Activated CD8-positive, alpha-beta T cell treated with anti-CD3 and anti-CD28 coated beads for 36 hours (primary cell): ENCODE data around the gene CFAP58. TPM values are rescaled to one million over a fixed set of nuclear protein-coding genes. Genes with fewer than 3 reads are reported as not detected.

Experiments
- ATAC-seq: fragments of 200-7000 bp; cut with Tn5 transposase; one replicate; pipeline ENCODE4 v1.10.0; 2021; ENCODE audit warnings: mild to moderate bottlenecking, moderate library complexity
- CTCF ChIA-PET: fragments of 350-600 bp; sonication (Branson Sonifier 250); formaldehyde crosslinking; loops from one replicate; lab custom pipeline; 2021; ENCODE audit warnings: antibody characterized with exemption; lab: Charles Lee
- POLR2A ChIA-PET: fragments of 350-600 bp; sonication (Branson Sonifier 250); formaldehyde crosslinking; loops from one replicate; lab custom pipeline; 2021; ENCODE audit warnings: antibody characterized with exemption; lab: Charles Lee
- DNase-seq: peaks from one replicate; pipeline ENCODE4 v3.0.0-alpha.2; 2020
- H3K27ac Mint-ChIP-seq: one replicate; pipeline ENCODE4 v1.8.0; 2021; ENCODE audit warnings: mild to moderate bottlenecking, mixed read lengths
- H3K27me3 Mint-ChIP-seq: one replicate; pipeline ENCODE4 v1.8.0; 2021; ENCODE audit warnings: mixed read lengths
- H3K36me3 Mint-ChIP-seq: one replicate; pipeline ENCODE4 v1.8.0; 2021; ENCODE audit warnings: low read depth, mixed read lengths
- H3K4me1 Mint-ChIP-seq: one replicate; pipeline ENCODE4 v1.8.0; 2021; ENCODE audit warnings: low read depth, mixed read lengths
- H3K4me3 Mint-ChIP-seq: one replicate; pipeline ENCODE4 v1.8.0; 2021; ENCODE audit warnings: mild to moderate bottlenecking, moderate library complexity, mixed read lengths
- H3K9me3 Mint-ChIP-seq: one replicate; pipeline ENCODE4 v1.8.0; 2021; ENCODE audit warnings: mixed read lengths
- CTCF ChIP-seq: fragments of 200-600 bp; IDR thresholded peaks from one replicate; pipeline ENCODE4 v1.8.0; 2022; ENCODE audit warnings: antibody characterized with exemption, mild to moderate bottlenecking
- intact Hi-C: fragments of 100-400 bp; cut with micrococcal nuclease; formaldehyde crosslinking; loops from one replicate; pipeline ENCODE4 v1.10.0; 2022
- total RNA-seq, 2 experiments: library from RNA; stranded (reverse); gene quantifications; one replicate each; pipeline ENCODE4 v1.2.3, GENCODE V29; 2021

Gene CFAP58
- total RNA-seq, 2 experiments from 2014 or later = 0.27 to 0.38 TPM

DNA sequence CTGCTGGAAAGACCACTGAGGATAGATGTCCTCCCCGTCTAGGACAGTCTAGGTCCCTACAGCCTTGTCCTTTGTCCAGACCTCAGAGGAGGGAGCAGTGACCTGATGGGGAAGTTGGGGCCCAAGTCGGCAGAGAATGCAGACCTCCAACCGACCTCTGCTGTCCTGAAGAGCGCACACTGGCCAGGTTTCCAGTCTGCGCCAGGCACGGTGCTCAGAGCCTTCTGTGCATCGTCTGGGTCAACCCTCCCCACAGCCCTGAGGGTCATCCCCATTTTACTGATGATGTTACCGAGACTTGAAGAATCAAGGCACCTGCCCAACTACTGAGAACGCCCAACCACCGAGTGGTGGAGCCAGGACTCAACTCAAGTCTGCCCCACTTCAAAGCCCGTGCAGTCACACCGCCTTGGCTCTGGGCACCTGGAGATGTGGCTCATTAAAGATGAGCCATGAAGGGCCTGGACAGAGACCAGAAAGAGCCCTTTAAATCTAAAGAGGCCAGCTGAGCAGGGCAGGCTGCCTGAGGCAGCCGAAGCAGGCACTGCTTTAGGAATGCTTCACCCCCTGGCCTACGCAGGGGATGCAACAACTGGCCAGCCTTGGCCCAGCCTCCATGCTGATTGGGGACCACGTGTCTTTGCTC lies 19.8 kb upstream of the CFAP58 start:
- no peaks in the 10 kb centered on the region for H3K9me3 Mint-ChIP-seq
- H3K4me1 Mint-ChIP-seq = peaks cover 72% of the 10 kb centered on the region
- POLR2A ChIA-PET = interaction anchor here (6.1 kb wide), 1 partner anchor 9 kb away, joined by 30 read pairs; no protein-coding TSS in a partner anchor
- no peak for TF ChIP-seq CTCF
- H3K36me3 Mint-ChIP-seq = peaks cover 25% of the 10 kb centered on the region
- H3K4me3 Mint-ChIP-seq = peak overlapping the region; percentile 34
- H3K27ac Mint-ChIP-seq = peak overlapping the region; percentile 80
- ATAC-seq (no peak), DNase-seq (no peak)
- intact Hi-C loops = no loop called here
- CTCF ChIA-PET = interaction anchor here (1.4 to 4.2 kb wide), 4 partner anchors 17 to 59 kb away, joined by 4 to 24 read pairs (median 8); no protein-coding TSS in a partner anchor
- no peaks in the 10 kb centered on the region for H3K27me3 Mint-ChIP-seq

DNA sequence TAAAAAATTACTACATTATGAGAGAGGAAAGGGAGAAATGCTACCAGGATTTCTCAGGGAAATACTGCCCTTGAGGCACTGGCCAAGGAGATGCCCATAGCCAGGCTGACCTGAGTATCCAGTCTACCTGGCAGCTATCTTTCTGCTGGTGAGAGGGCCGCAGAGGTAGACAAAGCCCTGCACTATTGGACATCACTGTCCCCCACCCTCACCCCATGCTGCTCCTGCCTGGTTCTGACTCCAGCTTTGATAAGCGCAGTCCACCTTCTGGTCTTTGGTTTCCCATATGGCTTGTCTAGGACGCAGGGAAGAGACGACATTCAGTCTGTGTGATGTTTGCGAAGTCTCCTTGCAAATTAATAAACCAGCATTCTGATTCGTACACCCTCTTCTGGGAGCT lies 19.1 kb upstream of the CFAP58 start:
- Mint-ChIP-seq H3K27ac (peak overlapping the region; percentile 75), H3K36me3 (peaks cover 25% of the 10 kb centered on the region), H3K4me3 (no peak overlapping the region), H3K9me3 (no peaks in the 10 kb centered on the region), H3K27me3 (no peaks in the 10 kb centered on the region), H3K4me1 (peaks cover 73% of the 10 kb centered on the region)
- no peak for TF ChIP-seq CTCF
- CTCF ChIA-PET = interaction anchor here (1.4 to 4.2 kb wide), 4 partner anchors 16 to 60 kb away, joined by 4 to 24 read pairs (median 8); partner anchors contain the start of gene CFAP58
- ATAC-seq (no peak), DNase-seq (no peak)
- POLR2A ChIA-PET = interaction anchor here (6.1 kb wide), 1 partner anchor 10 kb away, joined by 30 read pairs; no protein-coding TSS in a partner anchor
- intact Hi-C loops = no loop called here

DNA sequence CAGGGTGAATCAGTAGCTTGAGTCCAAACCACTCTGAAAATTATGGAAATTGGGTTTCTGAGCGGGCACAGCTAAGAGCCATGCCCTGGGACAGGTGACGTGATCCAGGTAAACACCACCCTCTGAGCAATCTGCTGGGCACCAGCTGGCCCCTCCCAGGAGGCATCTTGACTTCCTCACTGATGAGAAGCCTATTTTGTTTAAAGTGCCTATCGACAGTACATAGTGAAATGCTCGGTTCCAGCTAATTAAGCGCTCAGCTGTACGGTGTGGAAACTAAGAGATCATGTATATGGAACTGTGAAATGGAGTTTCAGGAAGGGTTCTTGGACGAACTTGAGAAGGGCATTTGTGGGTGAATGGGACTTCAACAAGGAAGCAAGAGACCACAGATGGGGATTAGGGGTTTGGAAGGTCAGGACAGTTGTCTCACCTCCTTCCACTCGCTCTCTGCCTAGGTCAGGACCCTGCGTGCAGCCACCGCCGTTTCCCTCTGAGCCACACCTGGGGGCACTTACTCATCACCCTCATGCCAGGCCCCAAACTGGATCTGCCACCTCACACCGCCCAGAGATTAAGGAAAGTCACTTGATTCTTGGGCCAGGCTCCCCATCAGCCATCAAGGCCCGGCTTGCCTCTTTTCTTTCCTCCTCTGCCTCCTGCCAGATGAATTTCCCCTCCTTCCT lies 18.5 kb upstream of the CFAP58 start:
- POLR2A ChIA-PET = interaction anchor here (6.1 kb wide), 1 partner anchor 10 kb away, joined by 30 read pairs; no protein-coding TSS in a partner anchor
- CTCF ChIA-PET = interaction anchor here (1.4 to 4.2 kb wide), 6 partner anchors 16 to 61 kb away, joined by 3 to 24 read pairs (median 6); partner anchors contain the start of gene CFAP58
- Mint-ChIP-seq H3K36me3 (peaks cover 25% of the 10 kb centered on the region), H3K27me3 (no peaks in the 10 kb centered on the region), H3K4me3 (peak overlapping the region; percentile 86), H3K9me3 (no peaks in the 10 kb centered on the region), H3K4me1 (peaks cover 72% of the 10 kb centered on the region), H3K27ac (peak overlapping the region; percentile 75)
- DNase-seq (no peak), ATAC-seq (no peak)
- TF ChIP-seq CTCF = no peak
- intact Hi-C loops = no loop called here

DNA sequence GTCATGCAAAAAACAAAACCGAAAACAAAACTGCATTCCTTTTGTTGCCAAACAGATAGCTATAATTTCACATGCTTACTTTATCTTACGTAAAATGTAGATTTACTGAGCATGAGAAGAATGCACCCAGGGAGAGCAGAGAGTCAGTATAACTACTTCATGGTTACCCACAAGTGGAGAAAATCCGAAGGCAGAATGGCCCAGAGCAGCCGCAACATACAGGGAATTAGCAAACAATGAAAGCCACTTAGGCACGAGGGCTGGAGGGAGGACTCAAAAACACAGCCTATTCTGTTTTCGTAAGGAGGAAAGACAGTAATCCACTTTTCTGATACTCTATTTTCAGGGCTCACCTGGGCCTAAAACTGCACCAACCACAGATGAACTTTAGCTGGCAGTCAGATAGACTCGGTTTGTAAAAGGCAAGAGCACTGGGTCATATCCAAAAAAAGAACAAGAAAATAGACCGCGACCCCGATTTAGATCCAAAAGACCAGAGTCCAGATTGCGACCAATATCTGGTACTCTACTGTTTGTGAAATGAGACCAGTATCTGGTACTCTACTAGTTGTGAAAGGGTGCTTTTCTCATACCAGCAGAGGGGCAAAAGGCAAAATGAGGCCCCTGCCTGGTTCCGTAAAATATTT lies 16.7 kb upstream of the CFAP58 start:
- peaks cover 56% of the 10 kb centered on the region for H3K4me1 Mint-ChIP-seq
- H3K4me3 Mint-ChIP-seq = peak overlapping the region; percentile 86
- peaks cover 25% of the 10 kb centered on the region for H3K36me3 Mint-ChIP-seq
- DNase-seq = no peak
- ChIA-PET CTCF (interaction anchor here (0.8 to 4.2 kb wide), 13 partner anchors 9 to 76 kb away, joined by 3 to 35 read pairs (median 6); no protein-coding TSS in a partner anchor), POLR2A (interaction anchor here (0.9 to 6.1 kb wide), 7 partner anchors 7 to 82 kb away, joined by 4 to 30 read pairs (median 8); partner anchors contain the start of genes CFAP58 and GSTO1)
- ATAC-seq = no peak
- H3K27ac Mint-ChIP-seq = peak overlapping the region; percentile 100
- H3K9me3 Mint-ChIP-seq = no peaks in the 10 kb centered on the region
- intact Hi-C loops = no loop called here
- no peak for TF ChIP-seq CTCF
- H3K27me3 Mint-ChIP-seq = no peaks in the 10 kb centered on the region
